ENCODE results near the gene LAMB4. TPM values are rescaled to one million over a fixed set of nuclear protein-coding genes. Genes with fewer than 3 reads are reported as not detected.

Gene LAMB4
- total RNA-seq, 2 experiments from 2014 or later, result not detected

DNA sequence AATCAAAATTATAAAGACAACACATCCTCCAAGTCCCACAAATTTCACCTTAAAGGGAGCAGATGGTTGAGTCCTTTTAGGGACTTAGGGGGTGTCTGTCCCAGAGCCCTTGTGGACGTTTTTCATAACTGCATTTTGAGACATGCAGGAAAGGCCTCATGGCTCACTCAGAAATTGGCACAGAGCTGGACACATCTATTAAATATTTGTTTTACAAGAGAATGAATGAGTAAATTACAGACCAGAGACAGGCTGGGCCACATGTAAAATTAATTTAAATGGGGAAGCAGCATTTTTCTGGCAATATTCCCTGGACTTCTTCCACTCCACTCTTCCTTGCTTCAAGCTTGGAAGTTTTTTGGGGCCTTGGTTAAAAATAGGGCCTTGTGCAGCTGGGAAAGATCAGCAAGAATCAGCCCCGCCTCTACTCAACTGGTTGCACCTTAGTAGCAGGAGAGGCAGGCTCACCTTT is 147.2 kb downstream of the LAMB4 start:
- Histone ChIP-seq H3K4me2 (ENCODE audit: low read length) (no peak overlapping the region), H4K20me1 (ENCODE audit: insufficient read depth, low read length) (no peaks in the 10 kb centered on the region), H3K79me2 (ENCODE audit: insufficient read depth, low read depth, low read length) (no peaks in the 10 kb centered on the region), H3K4me3 (ENCODE audit: low read depth, low read length, poor library complexity, severe bottlenecking) (no peak overlapping the region), H2AFZ (ENCODE audit: low read length) (no peak overlapping the region), H3K4me1 (ENCODE audit: insufficient read depth, low read length, poor library complexity, severe bottlenecking) (no peaks in the 10 kb centered on the region), H3K9me2 (ENCODE audit: insufficient read depth, low read length) (no peaks in the 10 kb centered on the region), H3K27ac (ENCODE audit: low read depth, low read length, poor library complexity, severe bottlenecking) (no peak overlapping the region), H3K36me3 (ENCODE audit: insufficient read depth, low read length) (no peaks in the 10 kb centered on the region), H3K9me3 (ENCODE audit: low read length) (no peaks in the 10 kb centered on the region)
- CTCF ChIA-PET (ENCODE audit: unreplicated experiment), result no interaction called here
- intact Hi-C loops (cut with micrococcal nuclease; ENCODE audit: unreplicated experiment), result no loop called here
- no peak for DNase-seq (ENCODE audit: low spot score)
- TF ChIP-seq EZH2phosphoT487 (IDR thresholded peaks at IDR 0.05; ENCODE audit: borderline replicate concordance, low read depth, low read length), result no peak
- TF ChIP-seq, protein P1, sequence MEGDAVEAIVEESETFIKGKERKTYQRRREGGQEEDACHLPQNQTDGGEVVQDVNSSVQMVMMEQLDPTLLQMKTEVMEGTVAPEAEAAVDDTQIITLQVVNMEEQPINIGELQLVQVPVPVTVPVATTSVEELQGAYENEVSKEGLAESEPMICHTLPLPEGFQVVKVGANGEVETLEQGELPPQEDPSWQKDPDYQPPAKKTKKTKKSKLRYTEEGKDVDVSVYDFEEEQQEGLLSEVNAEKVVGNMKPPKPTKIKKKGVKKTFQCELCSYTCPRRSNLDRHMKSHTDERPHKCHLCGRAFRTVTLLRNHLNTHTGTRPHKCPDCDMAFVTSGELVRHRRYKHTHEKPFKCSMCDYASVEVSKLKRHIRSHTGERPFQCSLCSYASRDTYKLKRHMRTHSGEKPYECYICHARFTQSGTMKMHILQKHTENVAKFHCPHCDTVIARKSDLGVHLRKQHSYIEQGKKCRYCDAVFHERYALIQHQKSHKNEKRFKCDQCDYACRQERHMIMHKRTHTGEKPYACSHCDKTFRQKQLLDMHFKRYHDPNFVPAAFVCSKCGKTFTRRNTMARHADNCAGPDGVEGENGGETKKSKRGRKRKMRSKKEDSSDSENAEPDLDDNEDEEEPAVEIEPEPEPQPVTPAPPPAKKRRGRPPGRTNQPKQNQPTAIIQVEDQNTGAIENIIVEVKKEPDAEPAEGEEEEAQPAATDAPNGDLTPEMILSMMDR (conservative IDR thresholded peaks at IDR 0.05; ENCODE audit: low read length), result 0 out of 2 replicates have a peak, but pooled peaks have one; percentile 15
- POLR2A ChIA-PET, result interaction anchor here (0.7 kb wide), 1 partner anchor 32 kb away, joined by 3 read pairs; no protein-coding TSS in a partner anchor
- BruUV-seq (replicated peaks), result no TSS peak

DNA sequence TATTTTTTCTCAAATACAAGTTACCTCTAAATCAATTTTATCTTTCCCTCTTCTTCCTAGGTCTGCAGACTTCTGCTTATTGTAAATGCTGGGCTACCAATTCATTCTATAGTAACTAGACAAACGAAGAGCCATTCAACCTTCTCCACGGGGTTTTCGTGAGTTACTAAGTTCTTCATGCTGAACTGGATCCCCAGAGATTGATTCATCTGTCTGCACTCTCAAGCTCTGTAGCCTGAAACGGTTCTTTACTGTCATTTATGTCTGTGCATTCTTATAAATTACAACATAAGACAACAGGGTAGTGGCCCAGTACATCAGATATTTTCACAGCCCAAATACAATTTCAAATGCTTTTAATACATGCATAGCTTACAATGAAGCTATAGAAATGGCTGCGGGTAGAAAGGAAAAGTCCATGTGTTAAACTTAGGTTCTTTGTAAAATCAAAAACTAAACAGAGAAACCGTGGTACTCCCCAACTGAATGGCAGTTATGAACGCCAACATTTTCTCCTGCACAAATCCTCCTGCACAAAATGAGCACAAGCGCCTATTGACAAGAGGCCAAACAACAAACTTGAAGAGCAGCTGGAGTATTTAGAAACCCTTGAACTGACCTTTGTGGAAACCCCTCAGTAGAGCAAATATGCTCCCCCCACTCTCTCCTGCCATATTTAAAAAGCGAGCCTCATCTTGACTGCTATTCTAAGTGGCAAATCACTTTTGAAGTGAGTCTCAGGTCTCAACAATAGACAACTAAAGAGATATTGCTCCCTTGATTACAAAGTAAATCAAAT is 147.9 kb downstream of the LAMB4 start:
- BruUV-seq (replicated peaks), result no TSS peak
- POLR2A ChIA-PET, result interaction anchor here (0.6 to 0.8 kb wide), 2 partner anchors 9 to 723 kb away, joined by 3 to 4 read pairs; no protein-coding TSS in a partner anchor
- Histone ChIP-seq H3K4me2 (ENCODE audit: low read length) (no peak overlapping the region), H3K4me3 (ENCODE audit: low read depth, low read length, poor library complexity, severe bottlenecking) (no peak overlapping the region), H3K9me3 (ENCODE audit: low read length) (no peaks in the 10 kb centered on the region), H3K79me2 (ENCODE audit: insufficient read depth, low read depth, low read length) (no peaks in the 10 kb centered on the region), H3K4me1 (ENCODE audit: insufficient read depth, low read length, poor library complexity, severe bottlenecking) (no peaks in the 10 kb centered on the region), H3K9me2 (ENCODE audit: insufficient read depth, low read length) (no peaks in the 10 kb centered on the region), H4K20me1 (ENCODE audit: insufficient read depth, low read length) (no peaks in the 10 kb centered on the region), H3K27ac (ENCODE audit: low read depth, low read length, poor library complexity, severe bottlenecking) (no peak overlapping the region), H3K36me3 (ENCODE audit: insufficient read depth, low read length) (no peaks in the 10 kb centered on the region), H2AFZ (ENCODE audit: low read length) (no peak overlapping the region)
- CTCF ChIA-PET (ENCODE audit: unreplicated experiment), result no interaction called here
- TF ChIP-seq, protein P1 (conservative IDR thresholded peaks at IDR 0.05; ENCODE audit: low read length), result no peak
- TF ChIP-seq EZH2phosphoT487 (IDR thresholded peaks at IDR 0.05; ENCODE audit: borderline replicate concordance, low read depth, low read length), result no peak
- intact Hi-C loops (cut with micrococcal nuclease; ENCODE audit: unreplicated experiment), result no loop called here
- no peak for DNase-seq (ENCODE audit: low spot score)

DNA sequence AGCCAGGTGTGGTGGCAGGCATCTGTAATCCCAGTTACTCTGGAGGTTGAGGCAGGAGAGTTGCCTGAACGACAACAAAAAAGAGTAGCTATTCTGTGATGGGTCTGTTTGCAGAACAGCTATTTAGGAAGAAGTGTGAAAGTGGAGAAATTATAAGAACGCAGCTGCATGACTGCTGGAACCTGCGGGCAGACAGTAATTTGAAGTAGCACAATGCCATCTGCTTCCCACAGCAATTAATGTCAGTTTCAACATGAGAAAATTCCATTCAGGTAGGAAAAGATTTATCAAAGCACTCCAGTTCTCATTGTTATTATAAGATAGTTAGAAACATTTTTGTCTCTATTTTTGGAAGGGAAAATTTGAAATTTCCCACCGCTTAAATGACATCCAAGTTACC is 148.7 kb downstream of the LAMB4 start:
- TF ChIP-seq EZH2phosphoT487 (IDR thresholded peaks at IDR 0.05; ENCODE audit: borderline replicate concordance, low read depth, low read length), result no peak
- TF ChIP-seq, protein P1 (conservative IDR thresholded peaks at IDR 0.05; ENCODE audit: low read length), result no peak
- Histone ChIP-seq H3K9me3 (ENCODE audit: low read length) (no peaks in the 10 kb centered on the region), H3K9me2 (ENCODE audit: insufficient read depth, low read length) (no peaks in the 10 kb centered on the region), H2AFZ (ENCODE audit: low read length) (no peak overlapping the region), H3K4me1 (ENCODE audit: insufficient read depth, low read length, poor library complexity, severe bottlenecking) (no peaks in the 10 kb centered on the region), H4K20me1 (ENCODE audit: insufficient read depth, low read length) (no peaks in the 10 kb centered on the region), H3K4me3 (ENCODE audit: low read depth, low read length, poor library complexity, severe bottlenecking) (no peak overlapping the region), H3K27ac (ENCODE audit: low read depth, low read length, poor library complexity, severe bottlenecking) (no peak overlapping the region), H3K79me2 (ENCODE audit: insufficient read depth, low read depth, low read length) (no peaks in the 10 kb centered on the region), H3K36me3 (ENCODE audit: insufficient read depth, low read length) (no peaks in the 10 kb centered on the region), H3K4me2 (ENCODE audit: low read length) (no peak overlapping the region)
- CTCF ChIA-PET (ENCODE audit: unreplicated experiment), result no interaction called here
- BruUV-seq (replicated peaks), result no TSS peak
- intact Hi-C loops (cut with micrococcal nuclease; ENCODE audit: unreplicated experiment), result no loop called here
- DNase-seq (ENCODE audit: low spot score), result no peak
- POLR2A ChIA-PET, result interaction anchor here (0.7 kb wide), 1 partner anchor 255 kb away, joined by 5 read pairs; no protein-coding TSS in a partner anchor

All from OCI-LY7 (cell line).